IPS DF 6.9 (cell line): ENCODE data around the gene PAQR8.

Experiments
- DNase-seq: peaks from one replicate; pipeline ENCODE4 v3.0.0-alpha.2; 2013; ENCODE audit warnings: low read depth, low spot score
- H3K27ac ChIP-seq: one replicate; pipeline ENCODE4 v1.5.1; 2013; ENCODE audit warnings: low read length, control low read depth
- H3K27me3 ChIP-seq: 2 replicates; pipeline ENCODE4 v1.6.1; 2013; ENCODE audit warnings: mild to moderate bottlenecking, low read length; ENCODE audit not compliant: control insufficient read depth, insufficient read depth
- H3K36me3 ChIP-seq: 2 replicates; pipeline ENCODE4 v1.6.1; 2013; ENCODE audit warnings: low read length; ENCODE audit not compliant: control insufficient read depth, insufficient read depth
- H3K4me1 ChIP-seq: 2 replicates; pipeline ENCODE4 v1.6.1; 2013; ENCODE audit warnings: low read length; ENCODE audit not compliant: control insufficient read depth, insufficient read depth
- H3K4me3 ChIP-seq: 2 replicates; pipeline ENCODE4 v1.5.1; 2013; ENCODE audit warnings: mild to moderate bottlenecking, low read length
- H3K9me3 ChIP-seq: 2 replicates; pipeline ENCODE4 v1.6.1; 2013; ENCODE audit warnings: low read length, inconsistent platforms; ENCODE audit not compliant: control insufficient read depth, insufficient read depth
- WGBS: extraction: QIAGEN DNeasy Blood & Tissue Kit; methylation state at CpG from one replicate; pipeline ENCODE4 v1.1.7; 2013; ENCODE audit warnings: mixed read lengths, missing lambda C conversion rate; ENCODE audit not compliant: insufficient read length, insufficient coverage; 5-methylcytosine and 5-hydroxymethylcytosine counted together

PAQR8 gene

GRCh38 chr6:52330470-52330869 is 31.5 kb upstream of the PAQR8 start:
- no peak for DNase-seq

GRCh38 chr6:52331793-52332457 is 30.0 kb upstream of the PAQR8 start:
- Histone ChIP-seq H3K27ac (no peak overlapping the region), H3K4me1 (peaks cover 2% of the 10 kb centered on the region; the same call in 1 of the 2 replicates), H3K4me3 (no peak overlapping the region), H3K9me3 (no peaks in the 10 kb centered on the region), H3K36me3 (no peaks in the 10 kb centered on the region), H3K27me3 (no peaks in the 10 kb centered on the region)
- DNase-seq: no peak
- no CpG with 5 or more reads among the region's 4 CpGs for WGBS

More at GRCh38 chr6:52330470-52330869, 31.5 kb upstream of the PAQR8 start:
- no peaks in the 10 kb centered on the region for H3K27me3 ChIP-seq
- WGBS: no CpG with 5 or more reads among the region's 2 CpGs
- no peak overlapping the region for H3K4me3 ChIP-seq
- H3K4me1 ChIP-seq: peaks cover 6% of the 10 kb centered on the region; the same call in 1 of the 2 replicates
- H3K36me3 ChIP-seq: no peaks in the 10 kb centered on the region
- no peaks in the 10 kb centered on the region for H3K9me3 ChIP-seq
- no peak overlapping the region for H3K27ac ChIP-seq

GRCh38 chr6:52333840-52334200 is 28.1 kb upstream of the PAQR8 start:
- no peak overlapping the region for H3K4me3 ChIP-seq
- no CpG with 5 or more reads among the region's 1 CpG for WGBS
- H3K27ac ChIP-seq: no peak overlapping the region
- no peak for DNase-seq
- no peaks in the 10 kb centered on the region for H3K36me3 ChIP-seq
- H3K27me3 ChIP-seq: no peaks in the 10 kb centered on the region
- H3K9me3 ChIP-seq: no peaks in the 10 kb centered on the region
- H3K4me1 ChIP-seq: no peaks in the 10 kb centered on the region

GRCh38 chr6:52335576-52335975 is 26.4 kb upstream of the PAQR8 start:
- Histone ChIP-seq H3K27me3 (no peaks in the 10 kb centered on the region), H3K36me3 (no peaks in the 10 kb centered on the region), H3K4me1 (no peaks in the 10 kb centered on the region), H3K9me3 (no peaks in the 10 kb centered on the region), H3K4me3 (no peak overlapping the region), H3K27ac (no peak overlapping the region)
- DNase-seq: no peak

- Histone ChIP-seq H3K4me3 (no peak overlapping the region), H3K36me3 (no peaks in the 10 kb centered on the region), H3K4me1 (no peaks in the 10 kb centered on the region), H3K9me3 (no peaks in the 10 kb centered on the region), H3K27ac (no peak overlapping the region), H3K27me3 (no peaks in the 10 kb centered on the region)
- no CpG with 5 or more reads among the region's 6 CpGs for WGBS
- DNase-seq: no peak
These were observed 24.9 kb upstream of the PAQR8 start for GRCh38 chr6:52336919-52337561.

GRCh38 chr6:52337633-52338290 is 24.2 kb upstream of the PAQR8 start:
- Histone ChIP-seq H3K36me3 (no peaks in the 10 kb centered on the region), H3K27me3 (no peaks in the 10 kb centered on the region), H3K4me3 (no peak overlapping the region), H3K4me1 (no peaks in the 10 kb centered on the region), H3K27ac (no peak overlapping the region), H3K9me3 (no peaks in the 10 kb centered on the region)
- DNase-seq: no peak
- WGBS: no CpG with 5 or more reads among the region's 5 CpGs

- no peak for DNase-seq
- no peaks in the 10 kb centered on the region for H3K4me1 ChIP-seq
- H3K27me3 ChIP-seq: no peaks in the 10 kb centered on the region
- H3K4me3 ChIP-seq: no peak overlapping the region
- H3K36me3 ChIP-seq: no peaks in the 10 kb centered on the region
- no peaks in the 10 kb centered on the region for H3K9me3 ChIP-seq
- H3K27ac ChIP-seq: no peak overlapping the region
These were observed 21.4 kb upstream of the PAQR8 start for GRCh38 chr6:52340603-52340880.

- H3K9me3 ChIP-seq: no peaks in the 10 kb centered on the region
- H3K36me3 ChIP-seq: no peaks in the 10 kb centered on the region
- no peak overlapping the region for H3K4me3 ChIP-seq
- WGBS: no CpG with 5 or more reads among the region's 2 CpGs
- H3K27me3 ChIP-seq: no peaks in the 10 kb centered on the region
- DNase-seq: no peak
- H3K4me1 ChIP-seq: no peaks in the 10 kb centered on the region
- H3K27ac ChIP-seq: no peak overlapping the region
These were observed 20.2 kb upstream of the PAQR8 start for GRCh38 chr6:52341561-52342260.

GRCh38 chr6:52345311-52345710 is 16.6 kb upstream of the PAQR8 start:
- Histone ChIP-seq H3K27me3 (no peaks in the 10 kb centered on the region), H3K36me3 (no peaks in the 10 kb centered on the region), H3K4me3 (no peak overlapping the region), H3K9me3 (no peaks in the 10 kb centered on the region), H3K27ac (no peak overlapping the region), H3K4me1 (no peaks in the 10 kb centered on the region)
- DNase-seq: no peak
- WGBS: no CpG with 5 or more reads among the region's 1 CpG

GRCh38 chr6:52346503-52346902 is 15.4 kb upstream of the PAQR8 start:
- Histone ChIP-seq H3K27ac (no peak overlapping the region), H3K36me3 (no peaks in the 10 kb centered on the region), H3K4me3 (no peak overlapping the region), H3K27me3 (no peaks in the 10 kb centered on the region), H3K4me1 (no peaks in the 10 kb centered on the region), H3K9me3 (no peaks in the 10 kb centered on the region)
- no CpG with 5 or more reads among the region's 2 CpGs for WGBS
- no peak for DNase-seq
